Measurements from ENCODE around the gene STN1.
"Not testable (repeated sequence)": the region's sequence is repeated elsewhere in the genome, so short reads cannot be mapped to it uniquely, and the experiment has no call there.

Gene STN1

DNA sequence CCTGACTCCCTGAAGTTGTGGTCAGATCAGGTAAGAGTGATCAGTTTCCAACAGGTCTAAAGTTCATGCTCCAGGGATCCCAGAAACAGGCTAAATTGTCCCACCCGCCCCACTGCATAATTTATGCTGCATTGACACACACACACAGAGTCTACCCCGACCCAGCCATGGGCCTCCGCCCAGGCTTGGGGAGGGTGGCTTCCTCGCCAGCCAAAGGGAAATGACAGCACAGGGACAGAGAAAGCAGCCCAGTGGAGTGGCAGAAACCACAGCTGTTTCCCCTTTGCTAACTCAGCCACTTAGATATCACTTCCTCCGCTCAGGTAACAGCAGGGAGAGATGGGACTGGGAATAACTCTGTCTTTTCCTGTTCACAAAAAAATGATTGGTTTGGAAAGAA lies 72.0 kb downstream of the STN1 start:
- TF ChIP-seq, protein P1, sequence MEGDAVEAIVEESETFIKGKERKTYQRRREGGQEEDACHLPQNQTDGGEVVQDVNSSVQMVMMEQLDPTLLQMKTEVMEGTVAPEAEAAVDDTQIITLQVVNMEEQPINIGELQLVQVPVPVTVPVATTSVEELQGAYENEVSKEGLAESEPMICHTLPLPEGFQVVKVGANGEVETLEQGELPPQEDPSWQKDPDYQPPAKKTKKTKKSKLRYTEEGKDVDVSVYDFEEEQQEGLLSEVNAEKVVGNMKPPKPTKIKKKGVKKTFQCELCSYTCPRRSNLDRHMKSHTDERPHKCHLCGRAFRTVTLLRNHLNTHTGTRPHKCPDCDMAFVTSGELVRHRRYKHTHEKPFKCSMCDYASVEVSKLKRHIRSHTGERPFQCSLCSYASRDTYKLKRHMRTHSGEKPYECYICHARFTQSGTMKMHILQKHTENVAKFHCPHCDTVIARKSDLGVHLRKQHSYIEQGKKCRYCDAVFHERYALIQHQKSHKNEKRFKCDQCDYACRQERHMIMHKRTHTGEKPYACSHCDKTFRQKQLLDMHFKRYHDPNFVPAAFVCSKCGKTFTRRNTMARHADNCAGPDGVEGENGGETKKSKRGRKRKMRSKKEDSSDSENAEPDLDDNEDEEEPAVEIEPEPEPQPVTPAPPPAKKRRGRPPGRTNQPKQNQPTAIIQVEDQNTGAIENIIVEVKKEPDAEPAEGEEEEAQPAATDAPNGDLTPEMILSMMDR (IDR thresholded peaks at IDR 0.05; ENCODE audit: extremely low read depth, missing control alignments) = no peak
- DNase-seq (ENCODE audit: low spot score) = peak; percentile 58

DNA sequence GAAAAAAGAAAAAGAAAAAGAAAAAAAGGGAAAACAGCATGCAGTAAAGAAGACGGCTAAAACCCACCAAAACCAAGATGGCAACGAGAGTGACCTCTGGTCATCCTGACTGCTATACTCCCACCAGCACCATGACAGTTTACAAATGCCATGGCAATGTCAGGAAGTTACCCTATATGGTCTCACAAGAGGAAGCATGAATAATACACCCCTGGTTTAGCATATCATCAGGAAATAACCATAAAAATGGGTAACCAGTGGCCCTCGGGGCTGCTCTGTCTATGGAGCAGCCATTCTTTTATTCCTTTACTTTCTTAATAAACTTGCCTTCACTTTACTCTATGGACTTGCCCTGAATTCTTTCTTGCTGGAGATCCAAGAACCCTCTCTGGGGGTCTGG lies 72.6 kb downstream of the STN1 start:
- DNase-seq (ENCODE audit: low spot score) = not testable (repeated sequence)

DNA sequence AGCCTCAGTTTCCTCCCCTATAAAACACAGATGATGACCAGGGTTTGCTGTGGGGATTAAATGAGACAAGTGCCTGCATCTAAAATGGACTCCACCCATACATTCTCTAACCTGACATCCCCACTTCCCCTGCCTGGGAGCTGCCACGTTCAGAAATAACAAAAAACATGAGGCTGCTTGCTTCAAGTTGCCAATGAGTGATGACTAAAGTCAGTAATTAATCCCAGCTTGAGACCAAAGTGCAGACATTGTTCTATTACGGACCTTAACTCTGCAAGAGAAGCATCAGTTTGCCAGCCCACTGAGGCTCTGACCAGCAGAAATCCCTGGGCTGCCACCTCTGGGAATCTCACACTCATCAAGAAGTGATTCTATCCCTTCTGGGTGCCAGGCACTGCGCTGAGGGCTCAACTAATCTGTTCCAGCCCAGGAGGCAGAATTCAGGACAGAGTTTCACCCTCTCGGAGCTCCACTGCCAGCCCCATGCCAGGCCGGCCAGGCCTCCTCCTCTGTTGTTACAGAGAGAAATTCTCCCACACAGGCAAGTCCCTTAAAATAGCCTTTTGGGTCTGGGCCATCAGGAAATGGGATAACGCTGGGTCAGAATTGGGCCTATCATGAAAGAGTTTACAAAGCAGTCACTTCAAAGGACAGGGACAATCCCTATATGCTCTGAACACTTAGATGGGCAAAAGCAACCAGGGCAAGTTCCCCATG lies 74.0 kb downstream of the STN1 start:
- TF ChIP-seq, protein P1 (IDR thresholded peaks at IDR 0.05; ENCODE audit: extremely low read depth, missing control alignments) = no peak

DNA sequence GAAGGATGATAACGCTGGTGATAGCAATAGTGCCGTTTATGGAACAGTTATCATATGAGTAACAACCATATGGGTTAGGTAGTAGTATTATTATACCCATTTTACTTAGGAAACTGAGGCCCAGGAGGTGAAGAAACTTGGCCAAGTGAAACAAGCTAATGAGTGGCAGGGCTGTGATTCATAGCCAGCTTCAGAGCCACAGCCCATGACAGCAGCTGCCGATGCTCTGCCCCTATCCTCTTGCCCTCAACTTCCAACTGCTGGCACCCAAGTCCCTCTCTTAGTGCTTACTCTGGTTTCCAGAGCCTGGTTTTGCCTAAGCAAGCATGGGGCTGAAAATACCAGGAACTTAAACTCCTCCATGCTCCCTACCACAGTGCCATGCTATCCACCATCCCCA lies 74.9 kb downstream of the STN1 start:
- TF ChIP-seq, protein P1 (IDR thresholded peaks at IDR 0.05; ENCODE audit: extremely low read depth, missing control alignments) = no peak
- DNase-seq (ENCODE audit: low spot score) = no peak

More for the DNA sequence above, 74.0 kb downstream of the STN1 start:
- no peak for DNase-seq (ENCODE audit: low spot score)

DNA sequence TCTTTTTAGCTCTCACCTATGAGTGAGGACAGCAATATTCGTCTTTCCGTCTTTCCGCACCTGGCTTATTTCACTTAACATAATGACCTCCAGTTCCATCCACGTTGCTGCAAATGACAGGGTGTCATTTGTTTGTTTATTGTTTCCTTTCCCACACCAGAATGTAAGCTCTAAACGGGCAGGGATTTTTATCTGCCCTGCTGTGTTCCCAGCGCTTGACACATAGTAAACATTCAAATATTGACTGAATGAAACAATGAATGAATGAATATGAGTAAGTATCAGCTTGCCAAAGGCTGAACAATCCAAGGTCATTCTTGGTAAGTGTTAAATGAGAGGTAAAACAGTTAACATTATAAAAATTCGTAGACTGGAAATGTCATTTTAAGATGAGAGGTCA lies 75.4 kb downstream of the STN1 start:
- no peak for DNase-seq (ENCODE audit: low spot score)
- TF ChIP-seq, protein P1 (IDR thresholded peaks at IDR 0.05; ENCODE audit: extremely low read depth, missing control alignments) = no peak

DNA sequence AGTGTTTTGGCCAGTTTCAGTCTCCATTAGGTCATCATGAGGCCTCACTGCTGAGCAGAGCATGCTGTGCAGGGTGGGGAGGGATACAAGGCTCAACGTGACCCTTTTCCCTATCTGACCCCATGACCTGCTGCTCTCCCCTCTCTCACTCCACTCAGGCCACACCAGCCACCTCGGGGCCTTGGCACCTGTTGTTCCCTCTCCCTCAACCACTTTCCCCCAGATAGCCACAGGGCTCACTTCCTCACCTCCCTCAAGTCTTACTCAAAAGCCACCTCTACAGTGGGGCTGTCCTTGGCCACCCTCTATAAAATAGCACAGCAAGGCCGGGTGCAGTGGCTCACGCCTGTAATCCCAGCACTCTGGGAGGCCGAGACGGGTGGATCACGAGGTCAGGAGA lies 76.5 kb downstream of the STN1 start:
- TF ChIP-seq, protein P1 (IDR thresholded peaks at IDR 0.05; ENCODE audit: extremely low read depth, missing control alignments) = no peak
- no peak for DNase-seq (ENCODE audit: low spot score)

DNA sequence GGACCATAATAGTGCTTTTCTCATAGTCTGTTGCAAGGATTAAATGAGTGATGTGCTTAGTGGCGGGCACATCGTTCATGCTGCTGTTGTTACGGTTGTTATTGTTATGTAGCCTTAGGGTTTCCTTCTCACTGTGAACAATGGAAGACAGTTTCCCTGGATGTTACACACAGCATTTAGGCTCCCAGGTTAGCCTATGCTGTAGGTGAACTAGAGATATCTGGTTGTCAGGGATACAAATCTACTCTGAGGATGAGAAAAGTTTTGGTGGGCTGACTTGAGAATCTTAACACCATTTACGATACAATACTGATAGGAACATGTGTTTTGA lies 77.3 kb downstream of the STN1 start:
- no peak for DNase-seq (ENCODE audit: low spot score)
- TF ChIP-seq, protein P1 (IDR thresholded peaks at IDR 0.05; ENCODE audit: extremely low read depth, missing control alignments) = no peak
